ENCODE results near the gene RPL15.

DNA sequence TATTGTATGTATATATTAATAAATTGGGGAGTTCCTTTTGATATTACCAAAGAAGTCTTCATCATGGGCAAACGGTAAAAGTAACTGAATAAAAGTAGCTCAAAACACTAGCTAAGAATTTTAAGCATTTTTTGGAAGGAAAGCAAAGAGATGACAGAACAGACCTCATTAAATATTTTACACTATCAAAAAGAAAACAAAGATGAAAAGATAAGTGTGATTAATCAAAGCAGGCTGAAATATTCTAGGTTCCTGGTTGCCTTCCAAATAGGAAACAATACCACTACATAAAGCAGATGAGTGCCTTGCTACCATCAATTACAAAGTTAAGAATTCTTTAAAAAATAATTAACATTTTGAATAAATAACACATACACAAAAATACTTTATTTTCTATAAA lies 3.8 kb upstream of the RPL15 start:
- TF ChIP-seq CTCF (IDR thresholded peaks at IDR 0.05; ENCODE audit: insufficient read depth, low read length, poor library complexity, severe bottlenecking) (no peak), EZH2phosphoT487 (conservative IDR thresholded peaks at IDR 0.05; ENCODE audit: low read length) (no peak)

Data from SU-DHL-6 (cell line).